Measurements from ENCODE around the gene CCDC154. TPM values are rescaled to one million over a fixed set of nuclear protein-coding genes. Genes with fewer than 3 reads are reported as not detected.
A peak's percentile ranks its signal among the peaks of the same experiment; 100 is the strongest.

Gene CCDC154
- total RNA-seq, 1 donor from 2014 or later: not detected

DNA sequence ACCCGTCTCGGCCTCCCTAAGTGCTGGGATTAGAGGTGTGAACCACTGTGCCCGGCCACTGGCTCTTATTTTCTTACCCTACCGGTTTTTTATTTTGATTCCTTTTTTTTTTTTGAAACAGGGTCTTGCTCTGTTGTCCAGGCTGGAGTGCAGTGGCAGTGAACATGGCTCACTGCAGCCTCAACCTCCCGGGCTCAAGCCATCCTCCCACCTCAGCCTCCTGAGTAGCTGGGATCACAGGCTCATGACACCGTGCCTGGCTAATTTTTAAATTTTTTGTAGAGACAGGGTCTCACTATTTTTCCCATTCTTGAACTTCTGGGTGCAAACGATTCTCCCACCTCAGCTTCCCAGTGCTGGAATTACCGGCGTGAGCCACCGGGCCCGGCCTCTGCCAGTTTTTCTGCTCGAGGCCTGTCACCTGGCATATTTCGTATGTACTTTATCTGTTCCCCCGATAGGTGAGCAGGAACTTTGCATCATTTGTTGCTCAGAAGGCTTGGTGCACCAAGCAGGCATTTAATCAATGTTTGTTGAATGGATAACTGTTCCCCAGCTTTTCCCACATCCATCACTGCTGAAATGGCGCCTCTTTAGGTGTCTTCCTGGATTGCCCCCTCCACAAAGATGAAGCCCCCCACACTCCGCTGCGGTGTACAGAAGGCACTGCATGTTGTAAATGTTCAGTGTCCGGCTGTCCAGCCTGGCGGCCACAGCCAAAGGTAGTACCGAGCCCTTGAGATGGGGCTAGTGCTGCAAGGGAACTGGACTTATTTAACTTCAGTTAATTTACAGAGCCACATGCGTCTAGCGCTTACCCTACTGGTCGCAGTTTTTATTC, 47.9 kb upstream of the CCDC154 start:
- H3K9ac ChIP-seq: no peak overlapping the region

DNA sequence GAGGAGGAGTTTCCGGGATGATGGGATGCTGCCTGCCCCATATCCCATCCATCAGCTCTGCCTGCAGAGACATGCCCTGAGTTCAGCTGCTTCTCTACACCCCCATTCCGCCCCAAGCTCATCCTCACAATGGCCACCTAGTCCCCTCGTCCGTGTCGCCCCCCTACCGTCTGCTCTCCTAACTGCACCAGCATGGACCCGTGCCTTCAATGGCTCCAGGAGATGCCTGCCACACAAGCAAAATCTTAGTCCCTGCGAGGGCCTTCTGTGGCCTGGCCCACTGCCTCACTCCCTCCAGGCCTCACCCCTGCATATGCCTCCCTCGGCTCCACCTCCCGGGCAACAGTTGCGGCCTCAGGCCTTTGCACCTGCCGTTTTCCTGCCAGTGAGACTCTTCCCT, 47.0 kb upstream of the CCDC154 start:
- Histone ChIP-seq H3K4me3 (no peak overlapping the region), H3K4me1 (peaks cover 10% of the 10 kb centered on the region), H3K27me3 (no peaks in the 10 kb centered on the region), H3K27ac (no peak overlapping the region), H3K9ac (no peak overlapping the region), H3K9me3 (ENCODE audit: low read depth) (no peaks in the 10 kb centered on the region), H4K20me1 (ENCODE audit: low read depth) (peaks cover 12% of the 10 kb centered on the region), H3K4me2 (no peak overlapping the region), H3F3A (ENCODE audit: low read depth) (peaks cover 11% of the 10 kb centered on the region), H3K79me2 (ENCODE audit: low read depth) (peaks cover 23% of the 10 kb centered on the region), H3K36me3 (no peaks in the 10 kb centered on the region), H2AFZ (replicated peaks) (no peak overlapping the region)
- H3K9me3 Mint-ChIP-seq: no peaks in the 10 kb centered on the region
- TF ChIP-seq, protein P1, sequence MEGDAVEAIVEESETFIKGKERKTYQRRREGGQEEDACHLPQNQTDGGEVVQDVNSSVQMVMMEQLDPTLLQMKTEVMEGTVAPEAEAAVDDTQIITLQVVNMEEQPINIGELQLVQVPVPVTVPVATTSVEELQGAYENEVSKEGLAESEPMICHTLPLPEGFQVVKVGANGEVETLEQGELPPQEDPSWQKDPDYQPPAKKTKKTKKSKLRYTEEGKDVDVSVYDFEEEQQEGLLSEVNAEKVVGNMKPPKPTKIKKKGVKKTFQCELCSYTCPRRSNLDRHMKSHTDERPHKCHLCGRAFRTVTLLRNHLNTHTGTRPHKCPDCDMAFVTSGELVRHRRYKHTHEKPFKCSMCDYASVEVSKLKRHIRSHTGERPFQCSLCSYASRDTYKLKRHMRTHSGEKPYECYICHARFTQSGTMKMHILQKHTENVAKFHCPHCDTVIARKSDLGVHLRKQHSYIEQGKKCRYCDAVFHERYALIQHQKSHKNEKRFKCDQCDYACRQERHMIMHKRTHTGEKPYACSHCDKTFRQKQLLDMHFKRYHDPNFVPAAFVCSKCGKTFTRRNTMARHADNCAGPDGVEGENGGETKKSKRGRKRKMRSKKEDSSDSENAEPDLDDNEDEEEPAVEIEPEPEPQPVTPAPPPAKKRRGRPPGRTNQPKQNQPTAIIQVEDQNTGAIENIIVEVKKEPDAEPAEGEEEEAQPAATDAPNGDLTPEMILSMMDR (IDR thresholded peaks at IDR 0.05): no peak
- TF ChIP-seq EZH2 (IDR thresholded peaks at IDR 0.05) (no peak), EZH2phosphoT487 (IDR thresholded peaks at IDR 0.05) (no peak)
- peak overlapping the region; percentile 8 for H3K4me3 Mint-ChIP-seq
- no peaks in the 10 kb centered on the region for H3K27me3 Mint-ChIP-seq (ENCODE audit: insufficient read depth, low read depth)
- H3K36me3 Mint-ChIP-seq: no peaks in the 10 kb centered on the region
- no peak for DNase-seq (ENCODE audit: low spot score)
- peaks cover 7% of the 10 kb centered on the region for H3K4me1 Mint-ChIP-seq
- no peak overlapping the region for H3K27ac Mint-ChIP-seq

More for the DNA sequence above, 47.9 kb upstream of the CCDC154 start:
- Mint-ChIP-seq H3K9me3 (no peaks in the 10 kb centered on the region), H3K27me3 (ENCODE audit: insufficient read depth, low read depth) (no peaks in the 10 kb centered on the region), H3K27ac (peak overlapping the region; percentile 99), H3K4me3 (peak overlapping the region; percentile 98), H3K36me3 (no peaks in the 10 kb centered on the region), H3K4me1 (peaks cover 7% of the 10 kb centered on the region)
- Histone ChIP-seq H3K36me3 (no peaks in the 10 kb centered on the region), H2AFZ (replicated peaks) (peak overlapping the region; percentile 100), H3K27me3 (no peaks in the 10 kb centered on the region), H4K20me1 (ENCODE audit: low read depth) (peaks cover 12% of the 10 kb centered on the region), H3K4me3 (peak overlapping the region; percentile 96), H3K4me2 (peak overlapping the region; percentile 99), H3K4me1 (peaks cover 10% of the 10 kb centered on the region), H3K9me3 (ENCODE audit: low read depth) (no peaks in the 10 kb centered on the region), H3K27ac (no peak overlapping the region), H3K79me2 (ENCODE audit: low read depth) (peaks cover 23% of the 10 kb centered on the region), H3F3A (ENCODE audit: low read depth) (peaks cover 11% of the 10 kb centered on the region)
- TF ChIP-seq EZH2 (IDR thresholded peaks at IDR 0.05): no peak
- TF ChIP-seq, protein P1 (IDR thresholded peaks at IDR 0.05): no peak
- TF ChIP-seq EZH2phosphoT487 (IDR thresholded peaks at IDR 0.05): no peak
- no peak for DNase-seq (ENCODE audit: low spot score)

DNA sequence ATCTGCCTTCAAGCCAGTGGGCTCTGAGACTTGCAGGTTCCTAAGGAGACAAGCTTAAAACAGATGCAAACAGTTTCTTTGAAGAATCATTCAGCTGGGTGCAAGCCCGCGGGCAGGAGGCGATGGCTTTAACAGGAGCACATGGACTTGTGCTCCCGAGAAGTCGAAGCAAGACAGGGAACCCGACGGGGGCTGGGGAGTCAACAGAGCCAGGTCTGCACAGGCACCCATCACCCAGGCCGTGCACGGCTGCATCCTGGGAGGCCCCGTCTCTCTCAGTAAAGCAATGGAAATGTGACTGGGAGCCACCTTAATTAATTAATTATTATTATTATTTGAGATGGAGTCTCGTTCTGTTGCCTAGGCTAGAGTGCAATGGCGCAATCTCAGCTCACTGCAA, 44.7 kb upstream of the CCDC154 start:
- H3K9ac ChIP-seq: peak overlapping the region; percentile 49
- DNase-seq (ENCODE audit: low spot score): no peak
- Mint-ChIP-seq H3K4me3 (no peak overlapping the region), H3K4me1 (peaks cover 7% of the 10 kb centered on the region), H3K36me3 (no peaks in the 10 kb centered on the region), H3K27ac (peak overlapping the region; percentile 81), H3K27me3 (ENCODE audit: insufficient read depth, low read depth) (peaks cover 4% of the 10 kb centered on the region), H3K9me3 (no peaks in the 10 kb centered on the region)
- peaks cover 7% of the 10 kb centered on the region for H3K27me3 ChIP-seq
- H3K79me2 ChIP-seq (ENCODE audit: low read depth): peaks cover 8% of the 10 kb centered on the region
- H3F3A ChIP-seq (ENCODE audit: low read depth): peaks cover 11% of the 10 kb centered on the region
- no peak overlapping the region for H2AFZ ChIP-seq (replicated peaks)
- H3K9me3 ChIP-seq (ENCODE audit: low read depth): no peaks in the 10 kb centered on the region
- TF ChIP-seq, protein P1 (IDR thresholded peaks at IDR 0.05): no peak
- TF ChIP-seq EZH2 (IDR thresholded peaks at IDR 0.05) (no peak), EZH2phosphoT487 (IDR thresholded peaks at IDR 0.05) (no peak)
- H3K36me3 ChIP-seq: no peaks in the 10 kb centered on the region
- peaks cover 7% of the 10 kb centered on the region for H3K4me1 ChIP-seq
- H4K20me1 ChIP-seq (ENCODE audit: low read depth): peaks cover 4% of the 10 kb centered on the region
- H3K4me3 ChIP-seq: no peak overlapping the region
- H3K4me2 ChIP-seq: no peak overlapping the region
- H3K27ac ChIP-seq: no peak overlapping the region
